Fibroblast of skin of left quadriceps (primary cell): ENCODE results near the gene COL26A1.
"Not testable (repeated sequence)": the region's sequence is repeated elsewhere in the genome, so short reads cannot be mapped to it uniquely, and the experiment has no call there.

Experiments
- DNase-seq, 2 experiments: peaks; one replicate each; pipeline ENCODE4 v3.0.0-alpha.2; 2013; ENCODE audit warnings: low read depth in 2 of 2

Gene COL26A1

GRCh38 chr7:101496017-101496416 lies 133.3 kb downstream of the COL26A1 start:
- DNase-seq = no peak

- no peak for DNase-seq
Measured at GRCh38 chr7:101501351-101501750, 138.7 kb downstream of the COL26A1 start.

GRCh38 chr7:101502466-101503098 lies 139.9 kb downstream of the COL26A1 start:
- DNase-seq = no peak

GRCh38 chr7:101505510-101505909 lies 142.8 kb downstream of the COL26A1 start:
- DNase-seq = not testable (repeated sequence)

GRCh38 chr7:101506531-101506930 lies 143.9 kb downstream of the COL26A1 start:
- no peak for DNase-seq

- DNase-seq = no peak
Measured at GRCh38 chr7:101507327-101507726, 144.7 kb downstream of the COL26A1 start.

GRCh38 chr7:101507791-101508252 lies 145.1 kb downstream of the COL26A1 start:
- peak in 1 of 2 experiments; percentile 20 for DNase-seq

GRCh38 chr7:101510297-101510696 lies 147.6 kb downstream of the COL26A1 start:
- DNase-seq = no peak

GRCh38 chr7:101511965-101512364 lies 149.3 kb downstream of the COL26A1 start:
- DNase-seq = no peak

- DNase-seq = no peak
Measured at GRCh38 chr7:101516851-101517250, 154.2 kb downstream of the COL26A1 start.

- DNase-seq = no peak
Measured at GRCh38 chr7:101517304-101517703, 154.6 kb downstream of the COL26A1 start.

GRCh38 chr7:101518336-101518735 lies 155.7 kb downstream of the COL26A1 start:
- DNase-seq = peak in 1 of 2 experiments; percentile 3

GRCh38 chr7:101519324-101520023 lies 156.8 kb downstream of the COL26A1 start:
- peak; percentile 40 to 43 for DNase-seq

- DNase-seq = no peak
Measured at GRCh38 chr7:101521430-101521925, 158.8 kb downstream of the COL26A1 start.

- no peak for DNase-seq
Measured at GRCh38 chr7:101522021-101522420, 159.3 kb downstream of the COL26A1 start.

GRCh38 chr7:101527844-101528667 lies 165.4 kb downstream of the COL26A1 start:
- no peak for DNase-seq

- no peak for DNase-seq
Measured at GRCh38 chr7:101529560-101529959, 166.9 kb downstream of the COL26A1 start.

GRCh38 chr7:101531726-101532357 lies 169.2 kb downstream of the COL26A1 start:
- DNase-seq = no peak

GRCh38 chr7:101532400-101533102 lies 169.9 kb downstream of the COL26A1 start:
- DNase-seq = no peak

GRCh38 chr7:101533103-101533465 lies 170.4 kb downstream of the COL26A1 start:
- no peak for DNase-seq
